Measurements from ENCODE around the gene ZNF445.
"Not testable (repeated sequence)": the region's sequence is repeated elsewhere in the genome, so short reads cannot be mapped to it uniquely, and the experiment has no call there.

ZNF445 gene

DNA sequence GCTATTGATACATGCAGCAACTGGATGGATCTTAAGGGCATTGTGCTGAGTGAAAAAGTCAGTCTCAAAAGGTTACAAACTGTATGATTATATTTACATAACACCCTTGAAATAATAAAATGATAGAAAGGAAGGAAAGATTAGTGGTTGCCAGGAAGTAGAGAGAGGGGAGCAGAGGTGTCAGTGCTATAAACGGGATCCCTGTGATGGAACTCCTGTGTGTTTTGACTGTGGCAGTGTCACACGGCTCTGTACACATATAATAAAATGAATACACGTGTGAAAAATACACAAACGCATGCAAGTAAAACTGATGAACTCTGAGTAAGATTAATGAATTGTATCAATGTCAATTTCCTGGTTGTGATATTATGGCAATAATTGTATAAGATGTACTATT lies 78.6 kb downstream of the ZNF445 start:
- no peak for ATAC-seq
- no peak for DNase-seq

DNA sequence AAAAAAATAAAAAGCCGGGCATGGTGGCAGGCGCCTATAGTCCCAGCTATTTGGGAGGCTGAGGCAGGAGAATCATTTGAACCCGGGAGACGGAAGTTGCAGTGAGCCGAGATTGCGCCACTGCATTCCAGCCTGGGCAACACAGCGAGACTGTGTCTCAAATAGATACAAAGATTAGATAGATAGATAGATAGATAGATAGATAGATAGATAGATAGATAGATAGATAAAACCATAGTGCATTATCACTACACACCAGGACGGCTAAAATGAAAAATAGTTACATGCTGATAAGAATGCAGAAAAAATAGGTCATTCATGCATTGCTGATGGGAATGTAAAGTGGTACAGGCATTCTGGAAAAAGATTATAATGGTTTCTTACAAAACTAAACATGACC lies 79.2 kb downstream of the ZNF445 start:
- not testable (repeated sequence) for DNase-seq, ATAC-seq

GRCh38 chr3:44396200-44397171 lies 81.0 kb downstream of the ZNF445 start:
- ATAC-seq (no peak), DNase-seq (no peak)

- DNase-seq (no peak), ATAC-seq (no peak)
These were observed 81.8 kb downstream of the ZNF445 start for GRCh38 chr3:44395714-44396113.

DNA sequence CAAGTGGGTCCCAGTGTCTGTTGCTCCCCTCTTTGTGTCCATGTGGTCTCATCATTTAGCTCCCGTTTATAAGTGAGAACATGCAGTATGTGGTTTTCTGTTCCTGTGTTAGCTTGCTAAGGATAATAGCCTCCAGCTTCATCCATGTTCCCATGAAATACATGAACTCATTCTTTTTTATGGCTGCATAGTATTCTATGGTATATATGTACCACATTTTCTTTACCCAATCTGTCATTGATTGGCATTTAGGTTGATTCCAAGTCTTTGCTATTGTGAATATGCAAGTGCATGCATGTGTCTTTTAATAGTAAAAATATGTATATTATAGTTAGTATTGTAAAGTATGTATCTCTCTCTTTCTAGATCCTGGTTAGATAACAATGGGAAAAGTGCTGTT lies 85.0 kb downstream of the ZNF445 start:
- ATAC-seq (no peak), DNase-seq (no peak)

DNA sequence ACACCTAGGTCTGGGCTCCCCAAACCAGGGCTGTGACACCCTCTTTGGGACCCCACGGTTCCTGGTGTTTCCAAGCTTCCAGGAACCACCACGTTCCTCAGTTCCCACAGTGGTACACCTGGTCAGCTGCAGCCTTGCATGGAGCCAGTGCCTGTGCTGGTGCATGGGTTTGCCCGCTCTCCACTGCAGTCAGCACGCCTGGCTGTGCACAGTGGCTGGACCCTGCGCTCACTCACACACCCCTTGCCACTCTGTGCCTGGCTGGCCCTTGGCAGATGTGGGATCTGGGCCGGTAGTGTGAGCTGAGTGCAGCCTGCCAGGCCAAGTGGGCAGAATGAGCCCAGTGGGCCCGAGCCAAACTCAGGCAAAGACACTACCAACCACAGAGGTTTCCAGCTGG lies 90.1 kb downstream of the ZNF445 start:
- DNase-seq (no peak), ATAC-seq (no peak)
